ENCODE measurements around the gene ARL11.

DNA sequence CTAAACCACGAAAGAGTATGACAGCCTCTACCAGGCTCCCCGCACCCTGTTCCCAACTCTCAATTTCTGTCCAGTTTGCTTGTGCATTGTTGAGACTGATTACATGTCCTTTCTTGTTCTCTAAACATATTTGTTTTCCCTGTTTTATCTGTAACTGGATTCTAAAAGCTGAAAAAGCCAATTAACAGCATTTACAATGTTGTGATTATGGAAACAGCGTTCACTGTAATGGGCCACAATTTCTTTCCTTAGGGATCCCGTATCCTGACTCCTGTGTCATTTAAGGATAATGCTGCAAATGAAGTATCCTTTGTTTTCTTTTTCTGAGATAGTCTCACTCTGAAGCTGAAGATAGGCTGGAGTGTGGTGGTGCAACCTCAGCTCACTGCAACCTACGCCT is 42.5 kb downstream of the ARL11 start:
- TF ChIP-seq GATA2 (IDR thresholded peaks at IDR 0.05; ENCODE audit: low read depth, low read length) (no peak), GATA3 (IDR thresholded peaks at IDR 0.05; ENCODE audit: low read depth, low read length) (no peak)
